ENCODE results near the gene CBFB. TPM values are rescaled to one million over a fixed set of nuclear protein-coding genes. Genes with fewer than 3 reads are reported as not detected.

The CBFB gene
- total and polyA plus RNA-seq, 12 donors, result 13.0 to 41.2 (median 27.1) TPM

DNA sequence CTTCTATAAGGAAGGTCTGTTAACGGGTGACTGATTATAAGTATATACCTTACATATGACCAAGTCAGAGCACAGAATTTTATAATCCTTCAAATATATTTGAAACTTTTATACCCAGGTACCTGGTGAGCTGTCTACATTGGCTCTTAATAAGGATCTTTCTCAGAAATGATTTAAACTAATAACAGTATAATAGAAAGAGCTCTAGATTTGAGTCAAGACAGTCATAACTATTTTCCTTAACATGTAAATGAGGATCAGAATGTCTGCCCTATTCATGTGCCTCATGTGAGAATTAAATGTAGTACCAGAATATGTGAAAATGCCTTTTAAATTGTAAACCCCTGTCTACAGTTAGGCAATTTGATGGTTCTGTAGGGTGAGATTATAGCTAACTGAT is 14.5 kb downstream of the CBFB start:
- Histone ChIP-seq H3K27me3 (no peaks in the 10 kb centered on the region), H3K27ac (no peak overlapping the region), H3K4me1 (replicated peaks in 1 of 2) (no peaks in the 10 kb centered on the region), H3K4me3 (no peak overlapping the region), H3K36me3 (replicated peaks in 1 of 2) (no peaks in the 10 kb centered on the region), H3K9me3 (replicated peaks in 1 of 3) (no peaks in the 10 kb centered on the region)
- 94 to 100% (median 98%) methylated on average over 1 of the region's 1 CpG for WGBS, 4 donors
- intact Hi-C loops (cut with DNase I), result no loop called here
- TF ChIP-seq POLR2A (IDR thresholded peaks at IDR 0.05), result no peak
- TF ChIP-seq, protein P1, sequence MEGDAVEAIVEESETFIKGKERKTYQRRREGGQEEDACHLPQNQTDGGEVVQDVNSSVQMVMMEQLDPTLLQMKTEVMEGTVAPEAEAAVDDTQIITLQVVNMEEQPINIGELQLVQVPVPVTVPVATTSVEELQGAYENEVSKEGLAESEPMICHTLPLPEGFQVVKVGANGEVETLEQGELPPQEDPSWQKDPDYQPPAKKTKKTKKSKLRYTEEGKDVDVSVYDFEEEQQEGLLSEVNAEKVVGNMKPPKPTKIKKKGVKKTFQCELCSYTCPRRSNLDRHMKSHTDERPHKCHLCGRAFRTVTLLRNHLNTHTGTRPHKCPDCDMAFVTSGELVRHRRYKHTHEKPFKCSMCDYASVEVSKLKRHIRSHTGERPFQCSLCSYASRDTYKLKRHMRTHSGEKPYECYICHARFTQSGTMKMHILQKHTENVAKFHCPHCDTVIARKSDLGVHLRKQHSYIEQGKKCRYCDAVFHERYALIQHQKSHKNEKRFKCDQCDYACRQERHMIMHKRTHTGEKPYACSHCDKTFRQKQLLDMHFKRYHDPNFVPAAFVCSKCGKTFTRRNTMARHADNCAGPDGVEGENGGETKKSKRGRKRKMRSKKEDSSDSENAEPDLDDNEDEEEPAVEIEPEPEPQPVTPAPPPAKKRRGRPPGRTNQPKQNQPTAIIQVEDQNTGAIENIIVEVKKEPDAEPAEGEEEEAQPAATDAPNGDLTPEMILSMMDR (IDR thresholded peaks at IDR 0.05), result no peak
- no peak for DNase-seq

DNA sequence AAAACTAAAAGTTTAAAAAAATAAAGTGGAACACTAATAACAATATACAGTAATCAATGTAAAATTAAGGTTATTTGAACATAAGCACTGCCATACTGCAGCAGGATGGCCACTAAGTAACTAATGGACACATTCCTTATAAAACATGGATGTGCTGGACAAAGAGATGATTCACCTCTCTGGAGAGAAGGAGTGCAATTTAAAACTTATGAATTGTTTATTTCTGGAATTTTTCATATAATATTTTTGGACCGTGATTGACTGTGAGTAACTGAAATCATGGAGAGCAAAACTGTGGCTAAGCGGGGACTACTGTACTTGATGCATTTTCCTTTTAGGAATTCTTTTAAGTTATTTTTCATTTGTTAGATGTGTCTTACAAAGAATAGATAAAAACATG is 21.8 kb downstream of the CBFB start:
- intact Hi-C loops (cut with DNase I), result no loop called here
- Histone ChIP-seq H3K9me3 (replicated peaks in 1 of 3) (no peaks in the 10 kb centered on the region), H3K27ac (no peak overlapping the region), H3K27me3 (no peaks in the 10 kb centered on the region), H3K36me3 (replicated peaks in 1 of 2) (no peaks in the 10 kb centered on the region), H3K4me3 (no peak overlapping the region), H3K4me1 (replicated peaks in 1 of 2) (peaks cover 4 to 5% of the 10 kb centered on the region in 2 donors)
- no peak for DNase-seq
- TF ChIP-seq POLR2A (IDR thresholded peaks at IDR 0.05), result no peak
- TF ChIP-seq, protein P1 (IDR thresholded peaks at IDR 0.05), result no peak
- 90 to 97% (median 94%) methylated on average over 2 of the region's 2 CpGs for WGBS, 4 donors

DNA sequence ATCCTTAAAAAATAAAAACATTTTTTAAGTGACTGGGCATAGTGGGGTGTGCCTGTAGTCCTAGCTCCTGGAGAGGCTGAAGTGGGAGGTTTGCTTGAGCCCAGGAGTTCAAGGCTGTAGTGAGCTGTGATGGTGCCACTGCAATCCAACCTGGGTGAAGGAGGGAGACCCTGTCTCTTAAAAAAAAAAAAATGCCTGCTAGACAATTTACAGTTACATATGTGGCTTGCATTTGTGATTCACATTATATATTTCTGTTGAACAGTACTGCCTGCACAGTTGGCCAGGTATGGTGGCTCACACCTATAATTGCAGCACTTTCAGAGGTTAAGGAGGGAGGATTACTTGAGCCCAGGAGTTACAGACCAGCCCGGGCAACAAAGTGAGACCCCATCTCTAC is 23.4 kb downstream of the CBFB start:
- TF ChIP-seq POLR2A (IDR thresholded peaks at IDR 0.05), result no peak
- TF ChIP-seq, protein P1 (IDR thresholded peaks at IDR 0.05), result no peak
- no peaks in the 10 kb centered on the region for H3K9me3 ChIP-seq (replicated peaks in 1 of 3)
- no peak for DNase-seq
- 73 to 100% (median 95%) methylated on average over 1 of the region's 1 CpG for WGBS, 4 donors
- no peaks in the 10 kb centered on the region for H3K27me3 ChIP-seq
- no peak overlapping the region for H3K4me3 ChIP-seq
- no peak overlapping the region for H3K27ac ChIP-seq
- H3K36me3 ChIP-seq (replicated peaks in 1 of 2), result no peaks in the 10 kb centered on the region
- intact Hi-C loops (cut with DNase I), result no loop called here
- H3K4me1 ChIP-seq (replicated peaks in 1 of 2), result peaks cover 8 to 10% of the 10 kb centered on the region in 2 donors

- Histone ChIP-seq H3K27me3 (no peaks in the 10 kb centered on the region), H3K36me3 (replicated peaks in 1 of 2) (no peaks in the 10 kb centered on the region), H3K4me1 (replicated peaks in 1 of 2) (peaks cover 8 to 10% of the 10 kb centered on the region in 2 donors), H3K4me3 (no peak overlapping the region), H3K9me3 (replicated peaks in 1 of 3) (no peaks in the 10 kb centered on the region), H3K27ac (no peak overlapping the region)
- 82 to 86% (median 83%) methylated on average over 4 of the region's 4 CpGs for WGBS, 4 donors
- intact Hi-C loops (cut with DNase I), result no loop called here
- DNase-seq, result no peak
- TF ChIP-seq, protein P1 (IDR thresholded peaks at IDR 0.05), result no peak
- no peak for TF ChIP-seq POLR2A (IDR thresholded peaks at IDR 0.05)
These were observed 24.9 kb downstream of the CBFB start for GRCh38 chr16:67053767-67054334.

All from adrenal gland (tissue), 12 donors.